GM10248 (cell line): ENCODE data around the gene TRPV5.

Experiments
- CTCF ChIA-PET: fragments of 300-600 bp; sonication (Branson Sonifier 250); formaldehyde crosslinking; extraction: SDS; loops from one replicate; lab custom pipeline; 2021; ENCODE audit warnings: antibody characterized with exemption; lab: Yijun Ruan, JAX
- POLR2A ChIA-PET: fragments of 350-650 bp; sonication (Branson Sonifier 250); formaldehyde crosslinking; extraction: SDS; loops from one replicate; lab custom pipeline; 2020; ENCODE audit warnings: antibody characterized with exemption; lab: Yijun Ruan, JAX
- DNase-seq: peaks from one replicate; pipeline ENCODE4 v3.0.0; 2012; ENCODE audit errors: extremely low spot score
- TF ChIP-seq, protein P1 (sequence below): IDR thresholded peaks from 2 replicates; pipeline ENCODE4 v1.5.1; 2012; ENCODE audit warnings: mild to moderate bottlenecking, low read depth; ENCODE audit errors: extremely low read depth, missing control alignments, control extremely low read depth

TRPV5 gene

DNA sequence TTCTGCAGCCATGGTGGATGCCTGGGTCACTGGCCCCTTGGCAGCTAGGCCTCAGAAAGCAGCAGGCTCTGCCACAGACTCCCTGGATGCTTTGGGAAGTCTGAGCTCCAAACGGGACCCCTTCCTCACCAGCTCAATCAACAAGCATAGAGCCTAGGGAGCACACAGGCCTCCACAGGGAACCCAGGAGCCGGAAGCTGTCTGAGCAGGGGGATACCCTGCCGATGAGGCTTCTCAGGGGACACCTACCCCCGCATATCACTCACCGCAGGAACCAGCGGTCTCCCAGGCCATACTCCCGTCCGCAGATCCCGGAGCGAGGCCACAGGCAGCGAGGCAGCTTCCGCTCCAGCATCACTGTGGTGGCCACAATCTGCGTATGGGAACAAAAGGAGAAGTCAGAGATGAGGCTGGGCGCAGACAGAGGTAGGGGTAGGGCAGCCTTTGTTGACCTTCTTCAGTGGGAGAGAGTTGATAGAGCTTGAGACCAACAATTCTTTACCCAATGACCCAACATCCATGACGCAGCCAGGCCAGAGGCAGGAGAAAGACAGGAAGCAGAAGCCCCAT, 61.4 kb downstream of the TRPV5 start:
- ChIA-PET POLR2A (no interaction called here), CTCF (interaction anchor here (1.2 to 6.4 kb wide), 12 partner anchors 9 to 343 kb away, joined by 3 to 39 read pairs (median 6); no protein-coding TSS in a partner anchor)
- DNase-seq = no peak
- TF ChIP-seq, protein P1, sequence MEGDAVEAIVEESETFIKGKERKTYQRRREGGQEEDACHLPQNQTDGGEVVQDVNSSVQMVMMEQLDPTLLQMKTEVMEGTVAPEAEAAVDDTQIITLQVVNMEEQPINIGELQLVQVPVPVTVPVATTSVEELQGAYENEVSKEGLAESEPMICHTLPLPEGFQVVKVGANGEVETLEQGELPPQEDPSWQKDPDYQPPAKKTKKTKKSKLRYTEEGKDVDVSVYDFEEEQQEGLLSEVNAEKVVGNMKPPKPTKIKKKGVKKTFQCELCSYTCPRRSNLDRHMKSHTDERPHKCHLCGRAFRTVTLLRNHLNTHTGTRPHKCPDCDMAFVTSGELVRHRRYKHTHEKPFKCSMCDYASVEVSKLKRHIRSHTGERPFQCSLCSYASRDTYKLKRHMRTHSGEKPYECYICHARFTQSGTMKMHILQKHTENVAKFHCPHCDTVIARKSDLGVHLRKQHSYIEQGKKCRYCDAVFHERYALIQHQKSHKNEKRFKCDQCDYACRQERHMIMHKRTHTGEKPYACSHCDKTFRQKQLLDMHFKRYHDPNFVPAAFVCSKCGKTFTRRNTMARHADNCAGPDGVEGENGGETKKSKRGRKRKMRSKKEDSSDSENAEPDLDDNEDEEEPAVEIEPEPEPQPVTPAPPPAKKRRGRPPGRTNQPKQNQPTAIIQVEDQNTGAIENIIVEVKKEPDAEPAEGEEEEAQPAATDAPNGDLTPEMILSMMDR = no peak

DNA sequence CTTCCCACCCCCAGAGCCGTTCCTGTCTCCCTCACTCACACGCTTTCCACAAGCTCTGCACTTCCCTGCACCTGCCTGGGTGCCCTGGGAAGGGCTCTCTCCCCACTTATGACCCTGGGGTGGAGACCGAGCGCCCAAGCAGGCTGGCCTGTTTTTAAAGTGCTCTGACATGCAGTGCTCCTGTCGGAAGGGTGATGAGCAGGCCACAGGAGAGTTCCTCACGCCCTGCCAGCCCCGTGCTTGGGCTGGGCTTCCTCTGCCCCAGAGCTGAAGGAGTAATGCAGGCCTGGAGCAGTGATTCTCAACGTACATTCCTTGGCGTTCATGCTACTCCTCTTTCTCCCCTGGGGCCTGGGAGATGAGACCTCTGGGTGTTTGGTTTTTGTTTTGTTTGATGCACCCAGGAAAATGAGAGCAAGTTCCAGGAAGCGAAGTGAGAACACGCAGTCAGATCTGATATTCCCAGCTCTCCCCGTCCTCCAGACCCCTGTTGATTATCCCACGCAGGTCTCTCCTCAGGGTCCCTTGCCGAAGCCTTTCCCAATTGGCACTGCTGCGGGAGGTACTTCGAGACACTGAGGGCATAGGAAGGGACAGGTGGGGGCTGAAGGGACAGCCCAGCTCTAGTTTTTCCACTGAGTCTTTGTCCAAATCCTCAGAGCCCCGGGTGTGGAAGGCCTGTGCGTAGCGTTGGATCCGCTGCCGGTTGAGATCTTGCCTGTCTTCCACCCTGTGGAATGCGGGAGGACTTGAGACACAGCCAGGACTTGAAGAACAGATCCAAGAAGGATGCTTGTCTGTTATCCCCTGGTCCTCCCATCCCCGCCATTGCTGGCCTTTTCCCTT, 62.1 kb downstream of the TRPV5 start:
- POLR2A ChIA-PET = no interaction called here
- CTCF ChIA-PET = interaction anchor here (1.0 to 6.4 kb wide), 7 partner anchors 10 to 134 kb away, joined by 3 to 39 read pairs (median 8); no protein-coding TSS in a partner anchor
- TF ChIP-seq, protein P1 = no peak
- no peak for DNase-seq

DNA sequence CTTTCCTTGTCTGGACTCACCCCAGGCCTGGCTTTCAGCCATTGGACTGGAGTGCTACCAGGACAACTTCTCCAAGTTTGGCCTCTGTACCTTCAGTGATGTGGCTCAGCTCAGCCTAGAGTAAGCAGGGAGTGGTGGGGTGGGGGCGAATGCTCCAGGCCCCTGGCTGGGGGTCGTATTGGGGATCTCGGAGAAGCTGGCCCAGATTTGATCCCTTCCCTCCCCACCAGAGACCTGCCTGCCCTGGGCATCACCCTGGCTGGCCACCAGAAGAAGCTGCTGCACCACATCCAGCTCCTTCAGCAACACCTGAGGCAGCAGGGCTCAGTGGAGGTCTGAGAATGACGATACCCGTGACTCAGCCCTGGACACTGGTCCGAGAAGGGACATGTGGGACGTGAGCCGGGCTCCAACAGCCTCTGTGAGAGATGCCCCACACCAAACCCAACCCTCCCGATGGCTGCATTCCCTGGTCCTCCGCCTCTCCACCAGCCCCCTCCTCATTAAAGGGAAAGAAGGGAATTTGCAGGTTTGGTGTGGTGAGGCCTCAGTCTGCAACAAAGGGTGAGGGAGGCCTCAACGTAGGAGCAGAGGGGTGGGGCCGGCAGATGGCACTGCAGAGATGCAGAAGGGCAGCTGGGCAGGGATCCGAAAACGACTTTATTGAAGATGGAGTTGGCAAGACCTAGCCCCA, 62.8 kb downstream of the TRPV5 start:
- TF ChIP-seq, protein P1 = no peak
- CTCF ChIA-PET = interaction anchor here (1.0 to 6.4 kb wide), 2 partner anchors 11 to 15 kb away, joined by 3 to 39 read pairs; no protein-coding TSS in a partner anchor
- POLR2A ChIA-PET = no interaction called here
- DNase-seq = no peak

DNA sequence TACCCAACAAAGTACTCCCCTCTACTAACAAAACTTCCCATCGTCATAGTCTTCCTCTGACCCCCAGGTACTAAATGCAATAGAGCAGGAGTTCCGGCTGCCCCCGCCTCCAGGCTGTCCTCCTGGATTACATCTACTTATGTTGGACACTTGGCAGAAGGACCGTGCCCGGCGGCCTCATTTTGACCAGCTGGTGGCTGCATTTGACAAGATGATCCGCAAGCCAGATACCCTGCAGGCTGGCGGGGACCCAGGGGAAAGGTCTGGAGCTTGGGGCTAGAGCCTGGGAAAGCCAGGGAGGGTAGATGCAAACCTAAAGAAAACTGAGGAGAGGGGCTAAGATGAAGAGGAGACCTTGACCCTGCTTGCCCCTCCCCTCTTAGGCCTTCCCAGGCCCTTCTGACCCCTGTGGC, 63.4 kb downstream of the TRPV5 start:
- ChIA-PET POLR2A (no interaction called here), CTCF (interaction anchor here (1.0 to 6.4 kb wide), 2 partner anchors 11 to 15 kb away, joined by 3 to 39 read pairs; no protein-coding TSS in a partner anchor)
- TF ChIP-seq, protein P1 = no peak
- no peak for DNase-seq

DNA sequence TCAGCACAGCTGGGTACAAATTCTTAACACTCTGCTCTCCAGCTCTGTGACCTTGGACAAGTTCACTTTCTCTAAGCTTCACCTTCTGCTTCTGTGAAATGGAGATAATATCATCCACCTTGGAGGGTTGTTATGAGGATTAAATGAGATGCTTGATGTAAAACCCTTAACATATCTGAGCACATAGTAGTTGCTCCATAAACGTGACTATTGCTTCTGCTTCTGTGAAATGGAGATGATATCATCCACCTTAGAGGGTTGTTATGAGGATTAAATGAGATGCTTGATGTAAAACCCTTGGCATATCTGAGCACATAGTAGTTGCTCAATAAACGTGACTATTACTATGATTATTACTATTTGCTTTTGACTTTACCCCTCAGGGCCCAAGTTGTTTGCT, 64.1 kb downstream of the TRPV5 start:
- TF ChIP-seq, protein P1 = no peak
- no peak for DNase-seq
- ChIA-PET CTCF (interaction anchor here (6.4 kb wide), 1 partner anchor 12 kb away, joined by 39 read pairs; no protein-coding TSS in a partner anchor), POLR2A (no interaction called here)

DNA sequence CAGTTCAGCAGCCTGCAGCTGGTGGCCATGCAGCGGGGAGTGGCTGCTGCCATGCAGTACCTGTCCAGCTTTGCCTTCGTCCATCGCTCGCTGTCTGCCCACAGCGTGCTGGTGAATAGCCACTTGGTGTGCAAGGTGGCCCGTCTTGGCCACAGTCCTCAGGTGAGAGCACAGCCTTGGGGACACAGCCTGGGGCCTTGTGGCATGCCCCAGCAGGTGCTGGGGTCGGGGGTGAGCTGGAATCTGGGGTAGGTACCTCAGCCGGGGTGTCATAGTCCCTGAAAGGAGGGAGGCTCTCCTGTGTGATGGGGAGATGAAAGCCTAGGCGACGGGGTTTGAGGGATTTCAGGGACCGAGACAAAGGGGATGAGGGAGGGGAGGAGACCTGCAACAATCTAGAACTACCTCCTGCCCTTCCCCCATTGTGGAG, 64.5 kb downstream of the TRPV5 start:
- ChIA-PET CTCF (interaction anchor here (0.8 to 6.4 kb wide), 2 partner anchors 12 to 346 kb away, joined by 3 to 39 read pairs; no protein-coding TSS in a partner anchor), POLR2A (no interaction called here)
- no peak for DNase-seq
- TF ChIP-seq, protein P1 = no peak
